PC-9 (cell line): Measurements from ENCODE around the gene CCDC70. TPM values are rescaled to one million over a fixed set of nuclear protein-coding genes. Genes with fewer than 3 reads are reported as not detected.

Experiments used
- BruUV-seq: library from RNA; stranded (reverse); fragments of 400-500 nt; replicated peaks from 2 replicates; lab custom pipeline; 2021; lab: Mats Ljungman, UMichigan
- CTCF ChIA-PET: fragments of 300-600 bp; sonication (Branson Sonifier 250); formaldehyde crosslinking; loops from one replicate; lab custom pipeline; 2022; ENCODE audit warnings: antibody characterized with exemption; lab: Charles Lee
- POLR2A ChIA-PET: fragments of 300-600 bp; sonication (Branson Sonifier 250); formaldehyde crosslinking; loops from one replicate; lab custom pipeline; 2022; ENCODE audit warnings: antibody characterized with exemption; ENCODE audit not compliant: unreplicated experiment; lab: Charles Lee
- DNase-seq, 2 experiments: peaks; one replicate each; pipeline versions ENCODE4 v3.0.0 to v3.0.0-alpha.2; 2015 to 2022; ENCODE audit warnings: mixed read lengths in 1 of 2
- H2AFZ ChIP-seq: fragments of 200-600 bp; sonication (generic); 2 replicates; pipeline ENCODE4 v1.8.1; 2017; ENCODE audit warnings: antibody characterized with exemption
- H3F3A ChIP-seq: fragments of 200-600 bp; sonication (generic); 2 replicates; pipeline ENCODE4 v1.8.1; 2017; ENCODE audit warnings: antibody characterized with exemption, mild to moderate bottlenecking, low read depth; ENCODE audit not compliant: insufficient read depth
- H3K27ac ChIP-seq: fragments of 200-600 bp; sonication (generic); 2 replicates; pipeline ENCODE4 v1.6.1; 2016; ENCODE audit warnings: mixed run types
- H3K27me3 ChIP-seq: fragments of 200-600 bp; sonication (generic); 2 replicates; pipeline ENCODE4 v1.6.1; 2016; ENCODE audit warnings: low read depth, mixed run types; ENCODE audit not compliant: insufficient read depth
- H3K36me3 ChIP-seq: fragments of 200-600 bp; sonication (generic); 2 replicates; pipeline ENCODE4 v1.6.1; 2016; ENCODE audit warnings: low read depth, mixed run types
- H3K4me1 ChIP-seq: fragments of 200-600 bp; sonication (generic); replicated peaks from 2 replicates; pipeline ENCODE4 v1.6.1; 2016; ENCODE audit warnings: mixed run types; ENCODE audit not compliant: insufficient read depth
- H3K4me2 ChIP-seq: fragments of 200-600 bp; sonication (generic); 2 replicates; pipeline ENCODE4 v1.6.1; 2017; ENCODE audit warnings: mixed run types
- H3K4me3 ChIP-seq: fragments of 200-600 bp; sonication (generic); 2 replicates; pipeline ENCODE4 v1.6.1; 2016; ENCODE audit warnings: mixed run types
- H3K79me2 ChIP-seq: fragments of 200-600 bp; sonication (generic); 2 replicates; pipeline ENCODE4 v1.6.1; 2017; ENCODE audit warnings: low read depth, mixed run types
- H3K9me2 ChIP-seq: fragments of 200-600 bp; sonication (generic); 2 replicates; pipeline ENCODE4 v1.8.1; 2017; ENCODE audit warnings: mild to moderate bottlenecking; ENCODE audit not compliant: insufficient read depth
- H3K9me3 ChIP-seq: fragments of 200-600 bp; sonication (generic); 2 replicates; pipeline ENCODE4 v1.8.1; 2016; ENCODE audit warnings: low read depth; ENCODE audit not compliant: insufficient read depth
- H4K20me1 ChIP-seq: fragments of 200-600 bp; sonication (generic); 2 replicates; pipeline ENCODE4 v1.8.1; 2017; ENCODE audit not compliant: insufficient read depth
- EZH2 ChIP-seq: fragments of 200-600 bp; sonication (generic); IDR thresholded peaks from 2 replicates; pipeline ENCODE4 v1.8.0; 2017; ENCODE audit warnings: antibody characterized with exemption, low read depth
- intact Hi-C: fragments of 100-400 bp; cut with micrococcal nuclease; formaldehyde crosslinking; loops from one replicate; pipeline ENCODE4 v1.10.0; 2022; ENCODE audit not compliant: unreplicated experiment
- total RNA-seq: library from RNA; stranded (reverse); gene quantifications from 2 replicates; pipeline ENCODE4 v1.2.3, GENCODE V29; 2021
- TF ChIP-seq, protein P1 (sequence below): fragments of 200-600 bp; sonication (generic); conservative IDR thresholded peaks from 2 replicates; pipeline ENCODE4 v1.6.1; 2017; ENCODE audit warnings: mixed run types, antibody characterized with exemption, mild to moderate bottlenecking, moderate library complexity

CCDC70 gene
- total RNA-seq, 1 experiment from 2014 or later: not detected

DNA sequence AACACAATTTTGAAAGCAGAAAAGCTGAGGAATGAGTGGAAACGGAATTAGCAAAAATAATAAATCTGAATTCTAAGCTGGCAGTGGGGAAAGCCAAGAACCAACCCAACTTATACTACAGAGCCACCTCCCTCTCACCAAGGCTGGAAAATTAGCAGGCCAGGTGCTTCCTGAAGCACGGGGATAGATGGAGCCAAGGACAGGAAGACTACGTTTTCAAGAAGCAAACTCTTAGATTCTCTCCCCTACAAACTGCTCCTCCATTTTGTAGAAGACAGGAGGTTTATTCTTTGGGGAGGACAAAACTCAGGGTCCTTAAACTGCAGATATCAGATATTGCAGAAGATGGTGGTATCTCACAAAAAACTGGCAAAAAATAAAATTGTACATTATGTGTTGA lies 8.8 kb downstream of the CCDC70 start:
- Histone ChIP-seq H3K4me1 (no peaks in the 10 kb centered on the region), H4K20me1 (no peaks in the 10 kb centered on the region), H3F3A (no peaks in the 10 kb centered on the region), H3K9me3 (no peaks in the 10 kb centered on the region), H3K79me2 (no peaks in the 10 kb centered on the region), H3K9me2 (no peaks in the 10 kb centered on the region), H2AFZ (no peak overlapping the region), H3K27me3 (peaks cover 51% of the 10 kb centered on the region), H3K4me2 (no peak overlapping the region), H3K36me3 (no peaks in the 10 kb centered on the region), H3K4me3 (no peak overlapping the region), H3K27ac (no peak overlapping the region)
- BruUV-seq: no TSS peak
- ChIA-PET CTCF (no interaction called here), POLR2A (no interaction called here)
- intact Hi-C loops: no loop called here
- DNase-seq: no peak
- TF ChIP-seq, protein P1, sequence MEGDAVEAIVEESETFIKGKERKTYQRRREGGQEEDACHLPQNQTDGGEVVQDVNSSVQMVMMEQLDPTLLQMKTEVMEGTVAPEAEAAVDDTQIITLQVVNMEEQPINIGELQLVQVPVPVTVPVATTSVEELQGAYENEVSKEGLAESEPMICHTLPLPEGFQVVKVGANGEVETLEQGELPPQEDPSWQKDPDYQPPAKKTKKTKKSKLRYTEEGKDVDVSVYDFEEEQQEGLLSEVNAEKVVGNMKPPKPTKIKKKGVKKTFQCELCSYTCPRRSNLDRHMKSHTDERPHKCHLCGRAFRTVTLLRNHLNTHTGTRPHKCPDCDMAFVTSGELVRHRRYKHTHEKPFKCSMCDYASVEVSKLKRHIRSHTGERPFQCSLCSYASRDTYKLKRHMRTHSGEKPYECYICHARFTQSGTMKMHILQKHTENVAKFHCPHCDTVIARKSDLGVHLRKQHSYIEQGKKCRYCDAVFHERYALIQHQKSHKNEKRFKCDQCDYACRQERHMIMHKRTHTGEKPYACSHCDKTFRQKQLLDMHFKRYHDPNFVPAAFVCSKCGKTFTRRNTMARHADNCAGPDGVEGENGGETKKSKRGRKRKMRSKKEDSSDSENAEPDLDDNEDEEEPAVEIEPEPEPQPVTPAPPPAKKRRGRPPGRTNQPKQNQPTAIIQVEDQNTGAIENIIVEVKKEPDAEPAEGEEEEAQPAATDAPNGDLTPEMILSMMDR: no peak
- no peak for TF ChIP-seq EZH2

DNA sequence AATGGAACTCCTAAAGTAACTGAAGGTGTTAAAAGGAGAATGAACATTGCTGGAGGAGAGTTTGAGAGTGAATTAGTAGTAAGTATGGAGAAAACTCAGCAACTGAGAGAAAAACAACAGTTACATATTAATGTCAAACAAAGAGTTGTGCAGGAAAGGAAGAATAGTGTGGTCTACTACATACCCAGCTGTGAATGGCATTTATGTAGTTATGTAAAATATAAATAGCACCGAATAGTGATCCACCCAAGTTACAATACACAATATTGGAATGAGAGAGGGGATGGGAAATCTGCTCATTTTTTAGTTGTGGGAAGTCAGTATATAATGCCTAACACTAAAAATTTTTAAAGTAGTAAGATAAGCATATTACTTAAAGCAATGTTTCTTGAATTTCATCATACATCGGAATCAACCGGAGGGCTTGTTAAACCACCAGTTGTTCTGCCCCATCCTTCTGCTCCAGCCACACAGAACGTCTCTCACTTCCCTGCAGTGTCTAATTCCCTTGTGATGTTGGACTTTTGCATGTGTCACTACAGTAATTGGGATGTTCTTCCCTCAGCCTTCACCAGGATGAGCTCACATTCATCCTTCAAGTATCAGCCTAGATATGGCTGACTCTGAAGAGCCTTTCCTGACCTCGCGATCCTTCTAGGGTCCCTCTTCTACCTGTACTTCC lies 11.5 kb downstream of the CCDC70 start:
- POLR2A ChIA-PET: no interaction called here
- TF ChIP-seq EZH2: no peak
- TF ChIP-seq, protein P1: no peak

DNA sequence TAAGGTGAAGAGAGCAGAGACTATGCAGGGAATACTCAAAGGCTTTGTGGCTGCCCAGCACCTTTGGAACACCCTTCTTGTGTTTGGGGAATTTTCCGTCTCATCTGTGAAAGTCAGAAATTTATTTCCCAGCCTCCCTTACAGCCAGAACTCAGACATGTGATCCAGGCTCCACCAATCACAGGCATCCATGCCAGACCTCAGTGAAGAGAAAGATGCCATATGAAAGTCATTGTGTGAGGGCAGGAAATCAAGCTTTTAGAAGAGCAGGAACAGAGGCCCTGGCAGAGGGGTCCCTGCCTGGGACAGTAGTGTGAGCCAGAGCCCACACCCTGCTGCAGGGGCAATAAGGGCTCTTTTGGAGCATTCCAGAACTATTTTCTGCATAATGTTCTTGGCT lies 12.1 kb downstream of the CCDC70 start:
- TF ChIP-seq EZH2: no peak
- TF ChIP-seq, protein P1: no peak
- Histone ChIP-seq H3F3A (no peaks in the 10 kb centered on the region), H2AFZ (no peak overlapping the region), H3K27me3 (peaks cover 28% of the 10 kb centered on the region), H3K9me2 (no peaks in the 10 kb centered on the region), H3K9me3 (no peaks in the 10 kb centered on the region), H3K27ac (no peak overlapping the region), H3K79me2 (no peaks in the 10 kb centered on the region), H3K4me2 (no peak overlapping the region), H4K20me1 (no peaks in the 10 kb centered on the region), H3K4me3 (no peak overlapping the region), H3K4me1 (no peaks in the 10 kb centered on the region), H3K36me3 (no peaks in the 10 kb centered on the region)
- BruUV-seq: no TSS peak
- CTCF ChIA-PET: interaction anchor here (0.6 kb wide), 1 partner anchor 583 kb away, joined by 3 read pairs; no protein-coding TSS in a partner anchor
- POLR2A ChIA-PET: no interaction called here
- no peak for DNase-seq
- intact Hi-C loops: no loop called here

More for the DNA sequence above, 11.5 kb downstream of the CCDC70 start:
- BruUV-seq: no TSS peak
- intact Hi-C loops: no loop called here
- CTCF ChIA-PET: interaction anchor here (0.6 kb wide), 1 partner anchor 583 kb away, joined by 3 read pairs; no protein-coding TSS in a partner anchor
- Histone ChIP-seq H3K9me2 (no peaks in the 10 kb centered on the region), H4K20me1 (no peaks in the 10 kb centered on the region), H3K4me2 (no peak overlapping the region), H3K4me3 (no peak overlapping the region), H3K36me3 (no peaks in the 10 kb centered on the region), H2AFZ (no peak overlapping the region), H3K9me3 (no peaks in the 10 kb centered on the region), H3K27me3 (peaks cover 33% of the 10 kb centered on the region), H3F3A (no peaks in the 10 kb centered on the region), H3K27ac (no peak overlapping the region), H3K79me2 (no peaks in the 10 kb centered on the region), H3K4me1 (no peaks in the 10 kb centered on the region)
- DNase-seq: no peak
